Upper lobe of right lung (tissue), 1 donor: ENCODE measurements around the gene MRPS10. TPM values are rescaled to one million over a fixed set of nuclear protein-coding genes. Genes with fewer than 3 reads are reported as not detected.
A peak's percentile ranks its signal among the peaks of the same experiment; 100 is the strongest.

ENCODE experiments used
- ATAC-seq: fragments of 200-7000 bp; cut with Tn5 transposase; one replicate; pipeline ENCODE4 v1.9.1; 2020; ENCODE audit warnings: mild to moderate bottlenecking, moderate library complexity
- DNase-seq: peaks from one replicate; pipeline ENCODE4 v3.0.0-alpha.2; 2020
- H3K27ac ChIP-seq: fragments of 200-600 bp; one replicate; pipeline ENCODE4 v1.8.0; 2022
- H3K27me3 ChIP-seq: fragments of 200-600 bp; one replicate; pipeline ENCODE4 v1.8.0; 2022; ENCODE audit warnings: mild to moderate bottlenecking
- H3K36me3 ChIP-seq: fragments of 200-600 bp; one replicate; pipeline ENCODE4 v1.8.0; 2022
- H3K4me1 ChIP-seq: fragments of 200-600 bp; one replicate; pipeline ENCODE4 v1.8.0; 2022
- H3K4me3 ChIP-seq: fragments of 200-600 bp; one replicate; pipeline ENCODE4 v1.8.0; 2022; ENCODE audit warnings: mild to moderate bottlenecking
- H3K9me3 ChIP-seq: fragments of 200-600 bp; one replicate; pipeline ENCODE4 v1.8.0; 2022
- intact Hi-C: fragments of 100-400 bp; cut with DNase I; formaldehyde crosslinking; loops from one replicate; pipeline ENCODE4 v1.11.0; 2022
- total RNA-seq: library from RNA; stranded (reverse); fragmentation: NEBNext Ultra II Directional; extraction: Animal tissue kit (Norgen Biotek cat#: 25700); gene quantifications from one replicate; pipeline ENCODE4 v1.2.1, GENCODE V29; 2021
- TF ChIP-seq, protein P1 (sequence below): fragments of 200-600 bp; IDR thresholded peaks from one replicate; pipeline ENCODE4 v1.8.0; 2022; ENCODE audit warnings: antibody characterized with exemption
- donor health status: DM: no; HTN: yes; CAD: no; lungs with severe emphysema.

MRPS10 gene
- total RNA-seq, 1 donor from 2014 or later, result 24.8 TPM

DNA sequence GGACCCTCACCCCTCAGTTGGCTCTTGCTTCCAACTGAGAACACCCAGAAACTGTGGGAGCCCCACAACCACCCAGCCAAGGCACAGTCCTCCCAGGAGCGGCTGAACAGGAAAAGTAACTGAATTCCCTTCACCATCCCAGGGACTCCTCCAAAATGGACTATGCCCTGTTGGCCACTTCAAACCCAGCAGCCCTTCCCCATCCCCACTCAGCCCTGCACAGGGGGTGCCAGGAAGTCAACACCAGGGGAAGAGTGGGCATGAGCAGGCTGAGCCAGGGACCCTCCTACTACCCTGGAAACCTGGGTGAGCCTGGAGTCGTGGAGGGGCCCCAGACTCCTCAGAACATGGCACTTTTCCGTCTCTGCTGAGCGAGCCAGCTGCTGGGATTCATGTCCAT lies 33.2 kb downstream of the MRPS10 start:
- Histone ChIP-seq H3K9me3 (no peaks in the 10 kb centered on the region), H3K27ac (no peak overlapping the region), H3K4me3 (no peak overlapping the region), H3K27me3 (no peaks in the 10 kb centered on the region), H3K36me3 (no peaks in the 10 kb centered on the region), H3K4me1 (no peaks in the 10 kb centered on the region)
- ATAC-seq (no peak), DNase-seq (no peak)
- intact Hi-C loops, result no loop called here
- TF ChIP-seq, protein P1, sequence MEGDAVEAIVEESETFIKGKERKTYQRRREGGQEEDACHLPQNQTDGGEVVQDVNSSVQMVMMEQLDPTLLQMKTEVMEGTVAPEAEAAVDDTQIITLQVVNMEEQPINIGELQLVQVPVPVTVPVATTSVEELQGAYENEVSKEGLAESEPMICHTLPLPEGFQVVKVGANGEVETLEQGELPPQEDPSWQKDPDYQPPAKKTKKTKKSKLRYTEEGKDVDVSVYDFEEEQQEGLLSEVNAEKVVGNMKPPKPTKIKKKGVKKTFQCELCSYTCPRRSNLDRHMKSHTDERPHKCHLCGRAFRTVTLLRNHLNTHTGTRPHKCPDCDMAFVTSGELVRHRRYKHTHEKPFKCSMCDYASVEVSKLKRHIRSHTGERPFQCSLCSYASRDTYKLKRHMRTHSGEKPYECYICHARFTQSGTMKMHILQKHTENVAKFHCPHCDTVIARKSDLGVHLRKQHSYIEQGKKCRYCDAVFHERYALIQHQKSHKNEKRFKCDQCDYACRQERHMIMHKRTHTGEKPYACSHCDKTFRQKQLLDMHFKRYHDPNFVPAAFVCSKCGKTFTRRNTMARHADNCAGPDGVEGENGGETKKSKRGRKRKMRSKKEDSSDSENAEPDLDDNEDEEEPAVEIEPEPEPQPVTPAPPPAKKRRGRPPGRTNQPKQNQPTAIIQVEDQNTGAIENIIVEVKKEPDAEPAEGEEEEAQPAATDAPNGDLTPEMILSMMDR, result no peak

DNA sequence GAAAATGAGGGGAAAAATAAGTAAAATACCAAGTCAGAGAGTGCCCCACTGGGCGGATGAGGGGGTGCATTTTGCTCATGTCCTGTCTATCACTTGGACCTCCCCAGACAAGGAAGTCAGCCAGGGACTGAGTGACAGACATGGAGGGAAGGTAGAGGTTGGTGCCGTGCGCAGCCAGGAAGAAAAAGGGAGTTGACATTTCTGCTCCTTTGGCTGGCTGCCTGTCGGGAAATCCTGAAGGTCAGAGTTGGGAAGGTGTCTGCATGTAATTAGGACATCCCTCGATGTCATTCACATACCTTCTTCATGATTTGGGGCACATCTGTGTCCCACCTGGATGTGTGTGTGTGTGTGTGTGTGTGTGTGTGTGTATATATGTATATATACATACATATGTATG lies 35.6 kb downstream of the MRPS10 start:
- Histone ChIP-seq H3K9me3 (no peaks in the 10 kb centered on the region), H3K36me3 (no peaks in the 10 kb centered on the region), H3K27me3 (no peaks in the 10 kb centered on the region), H3K4me3 (no peak overlapping the region), H3K4me1 (no peaks in the 10 kb centered on the region), H3K27ac (no peak overlapping the region)
- TF ChIP-seq, protein P1, result no peak
- intact Hi-C loops, result no loop called here
- no peak for ATAC-seq
- no peak for DNase-seq

GRCh38 chr6:42179945-42180313 lies 37.7 kb downstream of the MRPS10 start:
- TF ChIP-seq, protein P1, result no peak
- Histone ChIP-seq H3K36me3 (no peaks in the 10 kb centered on the region), H3K4me1 (no peaks in the 10 kb centered on the region), H3K27me3 (no peaks in the 10 kb centered on the region), H3K27ac (no peak overlapping the region), H3K9me3 (no peaks in the 10 kb centered on the region), H3K4me3 (no peak overlapping the region)
- DNase-seq, result no peak
- no peak for ATAC-seq
- intact Hi-C loops, result no loop called here

DNA sequence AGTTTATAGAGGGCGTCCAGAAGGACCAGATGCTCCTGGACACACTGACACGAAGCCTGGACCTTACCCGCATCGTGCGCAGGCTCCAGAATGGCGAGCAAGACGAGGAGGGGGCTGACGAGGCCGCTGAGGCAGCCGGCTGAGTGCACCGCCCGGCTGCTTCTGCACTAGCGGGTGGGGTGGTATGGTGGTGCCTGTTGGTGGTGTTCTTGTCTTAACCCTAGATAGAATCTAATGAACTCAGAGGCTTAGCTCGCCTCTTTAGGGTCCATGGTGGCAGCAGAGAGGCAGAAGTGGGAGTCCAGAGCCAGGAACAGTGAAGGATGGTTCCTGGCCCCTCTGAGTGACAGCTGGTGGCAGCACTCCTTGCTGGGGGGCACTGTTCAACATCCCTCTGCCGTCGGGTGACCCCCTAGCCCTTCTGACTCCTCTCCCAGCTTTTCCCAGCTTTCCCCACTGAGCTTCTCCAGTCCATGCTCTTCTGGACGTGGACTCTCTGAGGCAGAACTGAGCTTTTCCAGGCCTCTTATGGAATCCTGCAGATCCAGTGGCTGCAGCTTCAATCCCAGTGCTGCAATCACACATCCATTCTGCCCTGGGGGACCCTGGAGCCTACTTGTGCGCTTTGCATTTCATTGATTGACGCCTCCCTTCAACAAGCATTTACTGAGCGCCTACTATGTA lies 38.3 kb downstream of the MRPS10 start:
- H3K27me3 ChIP-seq, result no peaks in the 10 kb centered on the region
- ATAC-seq (no peak), DNase-seq (no peak)
- no peaks in the 10 kb centered on the region for H3K36me3 ChIP-seq
- no peaks in the 10 kb centered on the region for H3K4me1 ChIP-seq
- no peak overlapping the region for H3K27ac ChIP-seq
- no peaks in the 10 kb centered on the region for H3K9me3 ChIP-seq
- H3K4me3 ChIP-seq, result no peak overlapping the region
- intact Hi-C loops, result no loop called here
- TF ChIP-seq, protein P1, result no peak

DNA sequence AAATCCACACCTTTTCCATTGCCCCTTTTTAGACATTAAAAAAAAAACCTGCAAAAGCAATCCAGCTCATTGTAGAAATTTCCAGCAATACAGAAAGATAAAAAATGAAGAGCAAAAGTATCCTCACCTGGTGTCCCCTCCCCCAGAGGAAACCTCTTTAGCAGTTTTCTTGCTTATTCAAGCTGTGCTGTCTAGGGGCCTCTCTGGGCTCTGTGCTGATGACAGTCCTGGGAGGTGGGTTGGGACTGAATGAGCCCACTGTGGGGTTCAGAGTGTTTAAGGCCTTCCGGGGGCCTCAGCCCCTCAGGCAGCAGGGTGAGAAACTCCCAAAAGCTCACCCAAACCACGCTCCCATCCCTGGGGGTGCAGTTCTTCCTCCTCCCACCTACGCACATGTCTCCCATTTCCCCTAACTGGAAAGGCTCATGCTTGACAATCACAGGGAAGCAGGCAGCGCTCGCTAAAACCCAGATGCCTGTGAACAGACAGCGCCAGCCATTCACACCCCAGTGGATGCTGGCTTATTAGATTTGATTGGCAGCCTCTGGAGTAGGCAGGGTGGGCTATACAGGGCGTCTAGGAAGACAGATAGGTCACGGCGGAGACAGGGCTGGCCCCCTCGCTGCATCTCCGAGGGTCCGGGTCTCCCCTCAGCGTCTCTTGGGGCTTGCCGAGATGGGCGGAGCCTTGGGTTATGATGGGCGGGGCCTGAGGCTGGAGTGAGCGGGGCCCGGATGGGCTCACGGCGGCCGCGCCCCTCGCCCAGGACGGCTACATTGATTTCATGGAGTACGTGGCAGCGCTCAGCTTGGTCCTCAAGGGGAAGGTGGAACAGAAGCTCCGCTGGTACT lies 39.9 kb downstream of the MRPS10 start:
- H3K4me1 ChIP-seq, result no peaks in the 10 kb centered on the region
- H3K36me3 ChIP-seq, result no peaks in the 10 kb centered on the region
- ATAC-seq, result peak; percentile 13
- no peak for DNase-seq
- H3K4me3 ChIP-seq, result no peak overlapping the region
- no peaks in the 10 kb centered on the region for H3K27me3 ChIP-seq
- H3K9me3 ChIP-seq, result no peaks in the 10 kb centered on the region
- intact Hi-C loops, result no loop called here
- H3K27ac ChIP-seq, result no peak overlapping the region
- TF ChIP-seq, protein P1, result no peak
